Epithelial cell of prostate (primary cell): ENCODE measurements around the gene CSPG5.

Experiments
- DNase-seq: peaks from one replicate; pipeline ENCODE4 v3.0.0-alpha.2; 2011; ENCODE audit warnings: low read depth, low spot score
- H3K27ac ChIP-seq: fragments of 450-650 bp; 2 replicates; pipeline ENCODE4 v1.5.1; 2017; ENCODE audit warnings: mild to moderate bottlenecking

The CSPG5 gene

DNA sequence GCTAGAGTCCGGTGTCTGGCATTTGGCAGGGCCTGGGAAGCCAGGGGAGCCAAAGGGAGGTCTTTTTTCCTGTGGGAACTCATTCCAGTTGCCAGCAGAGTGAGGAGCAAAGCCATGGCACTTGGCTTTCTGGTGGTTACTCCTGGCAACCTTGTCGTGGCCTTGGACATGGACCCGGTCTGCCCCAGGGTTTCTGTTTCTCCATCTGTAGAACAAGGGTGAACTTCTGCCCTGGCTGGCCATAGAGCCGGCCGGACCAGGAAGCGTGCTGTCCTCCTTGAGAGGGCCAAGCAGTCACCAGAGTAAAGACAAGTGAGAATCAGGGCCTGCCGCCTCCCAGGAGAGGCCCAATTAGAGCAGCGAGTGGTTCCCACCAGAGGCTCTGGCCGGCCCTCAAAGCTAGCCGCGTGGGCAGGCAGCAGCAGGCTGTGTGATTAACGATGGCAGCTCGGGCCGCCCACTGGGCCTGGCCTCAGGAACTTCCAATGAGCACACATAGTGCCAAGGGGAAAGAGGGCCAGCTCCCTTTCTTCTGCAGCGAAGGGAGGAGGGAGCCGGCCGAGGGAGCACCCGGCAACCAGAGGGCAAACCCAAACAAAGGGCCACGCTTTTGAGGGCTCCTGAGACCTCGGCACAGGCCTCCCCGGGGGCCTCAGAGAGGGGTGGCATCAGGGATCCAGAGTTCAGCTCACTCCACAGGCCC lies 36.0 kb downstream of the CSPG5 start:
- no peak for DNase-seq
- H3K27ac ChIP-seq = no peak overlapping the region

DNA sequence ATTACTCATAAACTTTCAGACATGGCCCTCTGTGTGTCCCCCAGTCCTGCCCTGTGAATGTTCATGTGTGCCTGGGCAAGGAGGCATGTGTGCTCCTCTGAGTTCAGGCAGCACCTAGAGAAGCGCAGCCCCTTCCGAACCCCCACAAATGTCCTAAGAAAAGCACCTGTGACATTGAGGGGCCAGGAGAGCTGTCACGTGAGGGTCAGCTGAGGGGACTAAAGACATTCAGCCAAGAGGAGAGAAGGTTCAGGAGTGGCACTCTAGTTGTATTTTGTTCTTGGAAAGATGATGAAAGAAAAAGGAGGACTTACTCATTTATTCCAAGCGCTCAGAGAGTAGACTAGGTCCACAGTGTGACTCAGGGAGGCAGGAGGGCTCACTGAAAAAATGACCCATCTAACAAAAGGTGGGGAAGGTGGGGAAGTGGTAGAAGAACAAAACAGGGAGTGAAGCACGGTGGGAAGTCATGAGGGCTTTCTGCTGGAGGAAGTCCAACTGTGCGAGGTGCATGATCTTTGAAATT lies 37.0 kb downstream of the CSPG5 start:
- H3K27ac ChIP-seq = no peak overlapping the region
- no peak for DNase-seq

GRCh38 chr3:47540281-47540680 lies 38.4 kb downstream of the CSPG5 start:
- no peak overlapping the region for H3K27ac ChIP-seq
- no peak for DNase-seq

DNA sequence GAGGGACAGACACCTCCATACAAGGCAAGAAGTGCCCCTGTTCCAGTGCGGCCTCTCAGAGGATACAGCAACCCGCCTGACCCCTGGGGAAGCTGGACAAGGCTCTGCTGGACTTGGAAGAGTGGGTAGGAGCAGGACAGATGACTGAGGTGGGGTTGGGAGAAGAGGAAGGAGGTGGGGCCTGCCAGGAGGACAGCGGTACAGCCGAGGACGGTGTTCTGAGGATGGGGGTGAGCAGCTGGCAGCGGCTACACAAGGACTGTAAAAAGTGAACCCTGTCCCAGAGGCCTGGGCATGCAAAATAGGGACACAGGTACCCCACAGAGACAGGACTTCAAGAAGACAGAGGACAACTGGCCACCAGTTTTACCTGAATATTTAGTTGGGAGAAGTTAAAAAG lies 41.7 kb downstream of the CSPG5 start:
- H3K27ac ChIP-seq = no peak overlapping the region
- no peak for DNase-seq

- no peak overlapping the region for H3K27ac ChIP-seq
- DNase-seq = no peak
Measured at GRCh38 chr3:47536221-47536891, 42.3 kb downstream of the CSPG5 start.

GRCh38 chr3:47533996-47534454 lies 44.6 kb downstream of the CSPG5 start:
- no peak for DNase-seq

DNA sequence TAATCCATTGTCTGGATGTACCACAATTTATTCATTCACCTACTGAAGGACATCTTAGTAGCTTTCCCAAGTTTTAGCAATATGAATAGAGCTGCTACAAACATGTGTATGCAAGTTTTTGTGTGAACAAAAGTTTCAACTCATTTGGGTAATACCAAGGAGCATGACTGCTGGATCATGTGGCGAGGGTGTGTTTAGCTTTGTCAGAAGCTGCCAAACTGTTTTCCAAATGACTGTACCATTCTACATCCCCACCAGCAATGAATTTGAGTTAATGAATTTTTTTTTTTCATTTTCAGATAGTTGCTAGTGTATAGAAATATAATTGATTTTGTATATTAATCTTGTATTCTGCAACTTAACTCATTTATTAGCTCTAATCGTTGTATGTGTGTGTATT lies 45.2 kb downstream of the CSPG5 start:
- peak overlapping the region; percentile 68 for H3K27ac ChIP-seq
- DNase-seq = peak; percentile 70

More at GRCh38 chr3:47533996-47534454, 44.6 kb downstream of the CSPG5 start:
- peak overlapping the region; percentile 68 for H3K27ac ChIP-seq

- no peak for DNase-seq
- peak overlapping the region; percentile 63 for H3K27ac ChIP-seq
Measured at GRCh38 chr3:47527952-47528725, 50.5 kb downstream of the CSPG5 start.

DNA sequence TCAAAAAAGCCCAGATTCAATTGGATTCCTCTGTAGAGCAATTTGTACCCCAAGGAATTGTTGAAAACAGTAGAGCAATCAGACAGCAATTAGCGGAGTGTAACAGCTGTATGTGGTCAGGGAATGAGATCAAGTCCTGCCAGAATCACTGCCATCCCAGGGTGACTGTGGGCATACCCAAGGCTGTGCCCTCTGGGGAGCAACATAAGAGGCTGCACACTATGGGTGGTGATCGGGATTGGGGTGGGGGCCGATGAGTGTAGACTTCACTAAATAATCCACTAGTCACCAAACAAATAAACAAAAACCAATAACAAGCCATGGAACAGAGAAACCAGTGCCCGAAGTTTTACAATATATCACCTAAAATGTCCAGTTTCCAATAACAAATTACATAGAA lies 53.0 kb downstream of the CSPG5 start:
- no peak for DNase-seq
- H3K27ac ChIP-seq = no peak overlapping the region

DNA sequence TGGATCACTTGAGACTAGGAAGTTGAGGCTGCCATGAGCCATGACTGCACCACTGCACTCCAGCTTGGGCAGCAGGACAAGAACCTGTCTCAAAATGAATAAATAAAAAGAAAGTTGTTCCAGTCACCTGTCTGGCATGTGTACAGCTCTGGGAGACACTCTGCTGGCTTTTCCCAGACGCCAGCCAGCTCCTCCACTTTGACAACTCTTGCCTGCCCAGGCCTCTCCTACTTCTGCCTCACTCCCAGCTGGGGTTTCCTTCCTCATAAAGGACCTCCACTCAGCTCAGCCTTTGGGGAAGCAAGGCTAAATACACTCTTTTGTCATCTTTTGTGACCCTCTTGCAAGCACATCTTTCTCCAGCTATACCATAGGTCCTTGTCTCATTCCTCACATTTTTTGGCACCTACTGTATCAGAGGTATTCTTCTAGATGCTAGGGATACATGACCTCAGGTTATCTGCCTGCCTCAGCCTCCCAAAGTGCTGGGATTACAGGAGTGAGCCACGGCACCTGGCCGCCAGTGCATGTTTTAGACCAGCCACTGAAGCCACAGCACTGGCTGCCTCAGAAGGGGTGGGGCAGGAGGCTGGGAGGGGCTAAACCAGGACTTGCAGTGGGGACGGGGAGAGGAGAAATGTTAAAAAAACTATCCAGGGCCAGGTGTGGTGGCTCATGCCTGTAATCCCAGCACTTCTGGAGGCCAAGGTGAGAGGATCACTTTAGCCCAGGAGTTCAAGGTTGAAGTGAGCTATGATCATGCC lies 55.2 kb downstream of the CSPG5 start:
- no peak for DNase-seq
- no peak overlapping the region for H3K27ac ChIP-seq

- DNase-seq = peak; percentile 46
- H3K27ac ChIP-seq = no peak overlapping the region
Measured at GRCh38 chr3:47522082-47522987, 56.3 kb downstream of the CSPG5 start.

DNA sequence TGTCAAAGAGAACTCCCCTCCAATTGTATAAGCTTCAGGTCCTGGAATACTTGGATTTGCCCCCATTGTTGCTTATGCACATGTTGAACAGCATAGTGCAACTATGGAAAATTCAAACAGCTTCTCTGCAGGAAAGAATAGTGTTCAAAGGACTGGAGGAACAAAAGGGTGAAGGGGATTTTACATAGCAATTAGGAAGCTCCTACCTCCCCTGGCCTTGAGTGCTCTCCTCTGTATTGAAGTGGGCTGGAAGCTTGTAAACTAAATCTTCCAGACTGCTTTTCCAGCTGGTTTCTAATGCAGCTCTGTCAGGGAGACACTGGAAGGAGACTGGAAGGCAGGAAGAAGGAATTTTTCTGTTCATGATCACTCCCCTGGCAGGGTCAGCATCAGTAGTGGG lies 57.9 kb downstream of the CSPG5 start:
- no peak for DNase-seq
- H3K27ac ChIP-seq = no peak overlapping the region

DNA sequence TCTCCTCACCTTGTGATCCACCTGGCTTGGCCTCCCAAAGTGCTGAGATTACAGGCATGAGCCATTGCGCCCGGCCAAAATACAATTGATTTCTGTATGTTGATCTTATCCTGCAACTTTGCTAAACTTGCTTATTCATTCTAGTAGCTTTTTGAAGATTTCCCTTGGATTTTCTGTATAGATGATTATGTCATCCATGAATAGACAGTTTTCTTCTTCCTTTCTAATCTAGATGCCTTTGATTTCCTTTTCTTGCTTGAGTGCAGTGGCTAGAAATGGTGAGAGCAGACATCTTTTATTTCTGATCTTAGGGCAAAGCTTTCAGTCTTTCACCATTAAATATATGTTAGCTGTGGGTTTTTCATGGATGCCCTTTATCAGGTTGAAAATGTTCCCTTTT lies 60.7 kb downstream of the CSPG5 start:
- no peak overlapping the region for H3K27ac ChIP-seq
- DNase-seq = no peak

DNA sequence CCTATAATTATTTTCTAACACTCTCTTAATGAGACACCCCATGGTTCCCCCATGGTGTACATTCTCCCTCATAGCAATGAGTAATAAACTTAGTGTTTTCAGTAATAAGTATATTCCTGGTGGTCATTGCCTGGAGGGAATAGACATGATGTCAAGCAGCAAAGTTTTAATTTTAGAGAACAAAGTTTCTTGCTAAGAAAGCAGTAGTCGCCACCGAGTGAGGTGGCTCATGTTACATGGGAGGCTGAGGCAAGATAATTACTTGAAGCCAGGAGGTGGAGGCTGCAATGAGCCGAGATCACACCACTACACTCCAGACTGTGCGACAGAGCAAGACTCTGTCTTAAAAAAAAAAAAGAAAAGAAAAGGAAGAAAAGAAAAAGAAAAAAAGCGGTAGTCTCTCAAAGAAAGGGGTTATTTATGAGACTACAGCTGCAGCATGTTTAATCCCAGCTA lies 62.8 kb downstream of the CSPG5 start:
- DNase-seq = no peak
- no peak overlapping the region for H3K27ac ChIP-seq

GRCh38 chr3:47515100-47515499 lies 63.6 kb downstream of the CSPG5 start:
- DNase-seq = no peak
- no peak overlapping the region for H3K27ac ChIP-seq

DNA sequence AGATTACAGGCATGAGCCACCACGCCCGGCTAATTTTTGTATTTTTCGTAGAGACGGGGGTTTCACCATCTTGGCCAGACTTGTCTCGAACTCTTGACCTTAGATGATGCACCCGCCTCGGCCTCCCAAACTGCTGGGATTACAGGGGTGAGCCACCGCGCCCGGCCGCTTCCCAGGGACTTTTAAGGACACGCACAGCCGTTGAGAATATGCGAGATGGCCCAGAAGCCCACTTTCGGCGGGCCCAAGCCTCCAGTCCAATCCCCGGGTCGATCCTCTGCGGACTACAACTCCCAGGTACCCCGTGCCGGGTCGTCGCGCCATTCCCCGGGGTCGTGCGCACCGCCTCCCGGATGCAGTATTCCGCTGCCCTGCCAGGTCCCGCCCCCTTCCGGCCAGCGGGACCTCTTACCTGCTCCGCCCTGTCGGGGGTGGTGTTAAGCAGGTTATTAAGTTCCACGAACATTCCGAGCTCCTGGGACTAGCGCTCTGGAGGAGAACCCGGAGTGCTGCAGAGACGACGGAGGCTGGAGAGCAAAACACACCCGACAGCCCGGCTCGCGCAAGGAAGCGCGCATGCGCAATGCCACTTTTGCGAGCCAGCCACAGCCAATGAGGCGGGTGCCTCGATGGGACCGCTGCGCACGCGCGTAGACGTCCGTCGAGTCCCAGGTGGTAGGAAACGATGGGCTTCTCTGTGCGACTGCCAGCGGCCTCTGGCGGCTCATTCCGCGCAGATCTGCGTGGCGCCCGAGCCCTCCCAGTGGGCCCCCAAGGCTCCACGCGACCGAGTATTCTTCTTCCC lies 65.3 kb downstream of the CSPG5 start, which contains the start of gene ELP6:
TSS of gene ELP6 (minus strand) at position 588 of the 805 bp plus-strand sequence. CDS start at position 466, 122 bp downstream.
- H3K27ac ChIP-seq = peak within 1 kb of the TSS; percentile 96
- peak; percentile 77 for DNase-seq

- H3K27ac ChIP-seq = peak overlapping the region; percentile 96
- DNase-seq = no peak
Measured at GRCh38 chr3:47512416-47513124, 66.1 kb downstream of the CSPG5 start.
